ENCODE data around the gene PAX8. TPM values are rescaled to one million over a fixed set of nuclear protein-coding genes. Genes with fewer than 3 reads are reported as not detected.

Gene PAX8
- total RNA-seq, 2 experiments from 2014 or later: 2.5 to 3.2 TPM

DNA sequence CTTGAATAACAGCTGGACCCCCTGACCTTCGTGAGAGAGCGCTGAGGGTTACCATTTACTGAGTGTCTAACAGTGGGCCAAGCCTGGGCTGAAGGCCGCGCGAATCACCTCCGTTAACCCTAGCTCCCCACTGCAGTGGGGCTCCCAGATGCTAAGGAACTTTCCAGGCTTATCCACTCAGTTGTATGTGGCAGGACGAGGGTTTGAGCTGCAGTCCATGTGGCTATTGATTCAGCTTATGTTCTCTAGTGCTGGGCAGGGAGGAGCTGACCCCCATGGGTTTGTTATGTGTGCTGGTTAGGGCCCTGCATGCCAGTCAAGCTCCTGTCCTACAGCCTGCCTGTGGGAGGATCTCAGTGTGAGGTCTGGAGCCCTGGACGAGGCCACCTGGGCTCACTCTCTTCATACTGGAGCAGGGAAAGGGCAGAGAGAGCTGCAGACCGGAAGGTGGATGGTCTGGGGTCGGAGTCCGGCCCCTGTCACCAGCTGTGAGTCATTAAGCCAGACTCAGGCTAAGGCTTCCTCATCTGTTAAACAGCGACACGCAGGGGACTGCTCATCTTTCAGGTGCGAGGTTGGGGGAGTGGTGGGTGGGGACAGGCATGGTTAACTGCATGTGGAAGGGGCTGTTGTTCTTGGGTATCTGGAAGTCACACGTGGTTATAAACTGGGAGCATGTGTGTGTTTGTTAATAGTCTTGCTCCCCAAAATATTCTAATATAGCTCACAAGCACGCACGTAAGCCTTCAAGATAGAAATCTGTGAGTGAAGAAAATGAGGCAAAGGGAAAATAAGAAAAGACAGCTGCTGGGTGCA is 98.4 kb downstream of the PAX8 start:
- peak; percentile 26 for DNase-seq
- no peaks in the 10 kb centered on the region for H3K9me3 Mint-ChIP-seq
- H3K27me3 Mint-ChIP-seq: no peaks in the 10 kb centered on the region
- ATAC-seq (ENCODE audit: low read depth): no peak
- POLR2A ChIA-PET: interaction anchor here (0.6 to 3.0 kb wide), 7 partner anchors 16 to 92 kb away, joined by 3 to 21 read pairs (median 3); no protein-coding TSS in a partner anchor
- peaks cover 73% of the 10 kb centered on the region for H3K4me1 Mint-ChIP-seq
- peak overlapping the region; percentile 95 for H3K4me3 Mint-ChIP-seq
- H3K27ac Mint-ChIP-seq: peak overlapping the region; percentile 85
- H3K36me3 Mint-ChIP-seq: peaks cover 65% of the 10 kb centered on the region

DNA sequence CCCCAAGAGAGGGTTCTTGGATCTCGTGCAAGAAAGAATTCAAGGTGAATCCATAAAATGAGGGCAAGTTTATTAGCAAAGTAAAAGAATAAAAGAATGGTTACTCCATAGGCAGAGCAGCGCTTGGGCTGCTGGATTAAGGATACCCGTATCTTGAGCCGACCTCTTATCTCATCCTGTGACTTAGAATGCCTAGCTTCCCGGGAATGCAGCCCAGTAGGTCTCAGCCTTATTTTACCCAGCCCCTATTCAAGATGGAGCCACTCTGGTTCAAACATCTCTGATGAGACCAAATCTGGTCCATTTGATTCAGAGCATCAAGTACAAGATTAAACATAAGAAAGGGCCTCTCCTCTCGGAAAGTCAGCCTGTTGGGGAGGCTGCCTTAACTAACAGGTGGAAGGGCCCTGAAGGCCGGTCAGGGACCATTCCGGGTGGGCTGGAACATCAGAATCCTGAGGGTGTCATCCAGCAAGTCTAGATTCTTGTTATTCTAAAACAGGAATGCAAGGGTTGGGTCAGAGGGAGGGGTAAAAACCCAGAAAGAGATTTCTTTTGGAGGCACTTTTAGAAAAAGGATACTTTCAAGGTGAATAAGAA is 99.2 kb downstream of the PAX8 start:
- ATAC-seq (ENCODE audit: low read depth) (no peak), DNase-seq (no peak)
- Mint-ChIP-seq H3K4me1 (peaks cover 71% of the 10 kb centered on the region), H3K4me3 (peak overlapping the region; percentile 95), H3K9me3 (no peaks in the 10 kb centered on the region), H3K27me3 (no peaks in the 10 kb centered on the region), H3K36me3 (peaks cover 65% of the 10 kb centered on the region), H3K27ac (peak overlapping the region; percentile 92)
- POLR2A ChIA-PET: interaction anchor here (1.2 to 3.0 kb wide), 5 partner anchors 19 to 42 kb away, joined by 3 to 21 read pairs (median 15); no protein-coding TSS in a partner anchor

DNA sequence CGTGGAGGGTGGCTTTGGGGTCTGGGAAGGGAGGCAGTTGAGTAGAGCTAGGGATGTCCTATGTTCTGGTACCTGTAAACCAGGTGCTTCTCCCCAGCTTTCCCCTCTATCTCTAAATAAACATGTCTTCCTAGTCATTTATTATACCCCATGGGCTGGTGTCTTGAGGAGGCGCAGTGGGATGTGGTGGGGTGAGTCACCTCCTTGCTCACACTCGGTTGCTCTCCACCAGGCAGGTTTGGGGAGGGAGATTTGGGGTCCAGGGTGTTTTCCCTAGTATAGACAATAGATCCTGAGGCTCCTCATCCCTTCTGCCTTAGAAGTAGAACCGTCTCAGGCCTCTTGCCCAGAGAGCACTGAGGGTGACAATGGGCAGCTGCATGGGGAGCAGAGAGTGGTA is 99.8 kb downstream of the PAX8 start:
- Mint-ChIP-seq H3K36me3 (peaks cover 63% of the 10 kb centered on the region), H3K4me1 (peaks cover 70% of the 10 kb centered on the region), H3K4me3 (peak overlapping the region; percentile 95), H3K27me3 (no peaks in the 10 kb centered on the region), H3K9me3 (no peaks in the 10 kb centered on the region), H3K27ac (peak overlapping the region; percentile 92)
- POLR2A ChIA-PET: interaction anchor here (1.2 to 3.0 kb wide), 2 partner anchors 20 to 22 kb away, joined by 4 to 21 read pairs; no protein-coding TSS in a partner anchor
- ATAC-seq (ENCODE audit: low read depth) (no peak), DNase-seq (no peak)

DNA sequence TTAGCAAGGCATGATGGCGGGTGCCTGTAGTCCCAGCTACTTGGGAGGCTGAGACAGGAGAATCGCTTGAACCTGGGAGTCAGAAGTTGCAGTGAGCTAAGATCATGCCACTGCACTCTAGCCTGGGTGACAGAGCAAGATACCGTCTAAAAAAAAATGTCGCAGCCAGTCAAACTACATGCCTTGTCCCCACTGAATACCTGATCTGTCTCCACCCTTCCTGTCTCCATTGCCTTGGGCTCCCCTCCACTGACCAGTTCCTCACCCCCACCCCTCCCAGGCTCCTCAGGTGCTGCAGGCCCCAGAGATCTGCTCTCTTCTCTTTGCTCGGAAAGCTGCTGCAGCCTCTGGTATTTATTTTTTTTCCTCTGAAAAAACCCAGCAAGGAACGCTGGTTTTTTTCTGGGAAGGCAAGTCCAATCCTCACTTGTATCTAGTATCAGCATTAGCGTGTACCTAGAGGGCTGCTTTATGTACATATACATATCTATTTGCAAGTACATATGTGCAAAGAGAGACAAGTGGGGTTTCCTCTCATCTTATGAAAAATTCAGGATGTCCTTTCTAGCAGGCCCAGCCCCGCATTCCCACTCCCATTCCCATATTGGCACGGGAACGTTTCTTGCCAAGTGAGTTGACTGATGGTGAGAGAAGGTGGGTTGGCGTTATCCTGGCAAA is 100.5 kb downstream of the PAX8 start:
- Mint-ChIP-seq H3K36me3 (peaks cover 60% of the 10 kb centered on the region), H3K9me3 (no peaks in the 10 kb centered on the region), H3K4me3 (peak overlapping the region; percentile 95), H3K4me1 (peaks cover 71% of the 10 kb centered on the region), H3K27ac (peak overlapping the region; percentile 92), H3K27me3 (no peaks in the 10 kb centered on the region)
- no peak for DNase-seq
- ATAC-seq (ENCODE audit: low read depth): no peak
- POLR2A ChIA-PET: interaction anchor here (0.6 to 5.4 kb wide), 3 partner anchors 14 to 21 kb away, joined by 3 to 59 read pairs (median 4); no protein-coding TSS in a partner anchor

DNA sequence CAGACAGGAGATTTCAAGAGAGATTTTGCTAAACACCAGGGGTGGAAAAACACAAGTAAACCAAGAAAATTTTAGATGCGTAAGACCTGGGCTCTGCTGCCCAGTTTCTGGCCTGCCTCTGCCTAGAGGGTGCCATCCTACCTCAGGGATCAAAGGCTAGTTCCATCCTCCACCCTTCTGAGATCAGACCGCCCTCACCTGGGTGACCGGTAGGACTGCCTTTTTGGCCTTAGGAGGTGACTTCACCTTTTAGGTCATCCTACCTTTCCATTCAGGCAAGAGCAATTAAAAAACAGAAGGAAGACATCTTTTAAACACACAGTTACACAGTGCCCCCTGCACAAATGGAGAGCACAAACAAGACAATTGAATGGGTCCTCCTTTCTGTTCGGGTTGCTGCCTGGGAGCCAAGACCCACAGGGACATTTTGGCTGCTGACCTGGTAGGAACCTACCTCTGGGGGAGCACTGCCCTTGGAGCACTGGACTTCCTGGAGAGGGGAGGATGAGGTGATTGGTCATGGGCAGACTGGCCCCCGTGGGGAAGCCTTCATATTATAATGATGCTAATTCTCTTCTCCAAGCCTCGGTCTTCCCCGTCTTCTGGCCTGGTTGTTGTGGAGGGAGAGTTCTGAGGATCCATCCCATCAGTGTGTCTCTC is 101.9 kb downstream of the PAX8 start:
- H3K9me3 Mint-ChIP-seq: no peaks in the 10 kb centered on the region
- H3K27ac Mint-ChIP-seq: peak overlapping the region; percentile 74
- H3K4me1 Mint-ChIP-seq: peaks cover 75% of the 10 kb centered on the region
- DNase-seq: no peak
- POLR2A ChIA-PET: interaction anchor here (0.6 to 6.1 kb wide), 7 partner anchors 13 to 43 kb away, joined by 4 to 85 read pairs (median 36); no protein-coding TSS in a partner anchor
- H3K36me3 Mint-ChIP-seq: peaks cover 61% of the 10 kb centered on the region
- H3K27me3 Mint-ChIP-seq: no peaks in the 10 kb centered on the region
- peak overlapping the region; percentile 95 for H3K4me3 Mint-ChIP-seq
- no peak for ATAC-seq (ENCODE audit: low read depth)

DNA sequence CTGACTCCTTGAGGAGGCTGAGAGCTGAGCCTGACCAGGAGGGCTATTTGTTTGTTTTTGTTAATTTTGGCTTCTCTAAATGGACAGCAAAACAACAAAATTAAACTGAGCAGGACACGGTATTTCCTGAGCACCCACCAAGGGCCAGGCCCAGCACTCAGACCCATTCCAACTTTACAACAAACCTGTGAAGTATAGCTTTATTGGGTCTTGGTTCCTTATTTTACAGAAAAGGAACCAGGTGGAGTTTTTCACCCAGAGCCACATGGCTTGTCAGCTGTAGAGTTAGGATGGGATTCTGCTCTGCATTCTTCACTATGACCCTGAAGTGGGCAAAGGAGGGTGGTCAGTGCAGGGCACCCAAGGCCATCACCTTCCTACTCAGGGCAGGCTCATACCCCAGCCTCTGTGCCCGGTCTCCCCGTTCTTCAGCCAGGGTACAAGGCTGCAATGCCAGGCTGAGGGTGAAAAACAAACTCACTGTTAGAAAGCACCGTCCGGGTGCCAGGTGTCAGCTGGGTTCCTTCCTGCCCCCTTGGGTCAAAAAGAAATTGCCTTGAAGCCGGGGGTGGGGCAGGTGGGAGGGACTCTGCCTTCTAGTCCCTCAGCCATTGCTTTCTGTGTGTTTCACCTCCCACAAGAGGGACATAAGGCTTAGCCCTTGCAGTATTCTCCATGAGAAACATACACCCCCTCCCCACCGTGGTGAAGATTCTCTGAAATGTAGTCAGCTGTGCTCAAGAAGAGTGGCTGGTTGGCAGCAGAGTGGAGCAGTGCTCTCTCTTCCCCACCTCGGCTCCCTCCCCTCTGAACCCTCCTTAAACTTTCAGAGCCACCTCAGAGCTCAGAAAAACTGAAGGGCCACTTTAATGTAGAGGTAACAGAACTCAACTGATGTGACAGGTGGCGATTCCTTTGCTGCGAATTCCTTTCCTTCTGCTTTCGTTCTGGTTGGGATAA is 102.7 kb downstream of the PAX8 start:
- no peak for DNase-seq

DNA sequence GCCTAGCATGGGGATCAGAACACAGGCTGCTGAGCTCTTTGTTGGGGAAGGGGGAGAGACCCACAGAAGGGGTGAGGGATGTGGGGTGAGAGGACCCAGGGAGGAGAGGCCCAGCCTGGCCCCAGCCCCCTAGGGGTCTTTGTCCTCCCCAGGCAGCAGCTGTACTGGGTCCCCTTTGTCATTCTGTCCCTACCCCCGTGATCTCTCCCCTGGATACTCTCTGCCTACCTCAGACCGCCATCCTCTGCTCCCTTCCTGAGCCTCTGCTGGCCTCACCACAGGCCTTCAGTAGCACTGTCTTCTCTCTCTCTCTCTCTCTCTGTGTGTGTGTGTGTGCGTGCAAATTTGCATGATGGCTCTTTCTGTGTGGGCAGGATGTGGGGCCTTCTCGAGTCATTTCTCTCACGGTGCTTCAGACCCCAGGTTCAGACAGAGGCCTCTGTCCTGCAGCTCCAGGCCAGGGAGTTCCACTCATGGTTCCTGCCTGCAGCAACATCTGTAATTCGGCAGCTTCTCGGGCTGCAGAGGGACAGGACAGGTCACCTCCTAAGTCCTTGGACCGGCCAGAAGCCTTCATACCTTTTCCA is 103.6 kb downstream of the PAX8 start:
- POLR2A ChIA-PET: interaction anchor here (0.6 to 6.1 kb wide), 18 partner anchors 8 to 529 kb away, joined by 3 to 85 read pairs (median 6); no protein-coding TSS in a partner anchor
- no peaks in the 10 kb centered on the region for H3K9me3 Mint-ChIP-seq
- ATAC-seq (ENCODE audit: low read depth): peak; percentile 60
- H3K4me1 Mint-ChIP-seq: peaks cover 64% of the 10 kb centered on the region
- DNase-seq: peak; percentile 73
- no peaks in the 10 kb centered on the region for H3K27me3 Mint-ChIP-seq
- peak overlapping the region; percentile 90 for H3K27ac Mint-ChIP-seq
- peak overlapping the region; percentile 95 for H3K4me3 Mint-ChIP-seq
- peaks cover 63% of the 10 kb centered on the region for H3K36me3 Mint-ChIP-seq

More for the DNA sequence above, 102.7 kb downstream of the PAX8 start:
- H3K36me3 Mint-ChIP-seq: peaks cover 66% of the 10 kb centered on the region
- ATAC-seq (ENCODE audit: low read depth): no peak
- peaks cover 73% of the 10 kb centered on the region for H3K4me1 Mint-ChIP-seq
- POLR2A ChIA-PET: interaction anchor here (0.6 to 6.1 kb wide), 15 partner anchors 8 to 191 kb away, joined by 3 to 85 read pairs (median 6); no protein-coding TSS in a partner anchor
- peak overlapping the region; percentile 90 for H3K27ac Mint-ChIP-seq
- peak overlapping the region; percentile 95 for H3K4me3 Mint-ChIP-seq
- H3K27me3 Mint-ChIP-seq: no peaks in the 10 kb centered on the region
- no peaks in the 10 kb centered on the region for H3K9me3 Mint-ChIP-seq

DNA sequence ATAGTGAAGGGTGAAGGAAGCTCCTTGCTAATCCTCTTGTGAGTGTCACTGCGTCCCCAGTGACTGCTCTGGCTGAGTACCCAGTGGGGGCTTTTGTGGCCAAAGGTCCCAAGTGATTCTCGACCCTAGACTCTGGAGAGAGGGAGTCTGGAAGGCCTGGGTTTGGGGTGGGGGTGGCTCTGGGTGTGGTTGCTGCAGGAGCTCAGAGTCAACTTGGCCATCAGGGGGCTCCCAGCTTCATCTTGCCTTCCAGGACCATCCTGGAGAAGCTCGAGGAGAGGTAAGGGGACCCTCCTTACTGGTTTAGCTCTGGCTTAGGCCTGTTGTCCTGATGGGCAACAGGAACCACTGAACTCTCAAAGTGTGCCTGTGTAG is 104.4 kb downstream of the PAX8 start:
- peaks cover 62% of the 10 kb centered on the region for H3K4me1 Mint-ChIP-seq
- H3K27ac Mint-ChIP-seq: peak overlapping the region; percentile 90
- H3K36me3 Mint-ChIP-seq: peaks cover 64% of the 10 kb centered on the region
- ATAC-seq (ENCODE audit: low read depth): no peak
- H3K9me3 Mint-ChIP-seq: no peaks in the 10 kb centered on the region
- H3K27me3 Mint-ChIP-seq: no peaks in the 10 kb centered on the region
- DNase-seq: no peak
- H3K4me3 Mint-ChIP-seq: peak overlapping the region; percentile 95
- POLR2A ChIA-PET: interaction anchor here (0.6 to 6.1 kb wide), 18 partner anchors 9 to 528 kb away, joined by 3 to 85 read pairs (median 7); no protein-coding TSS in a partner anchor

DNA sequence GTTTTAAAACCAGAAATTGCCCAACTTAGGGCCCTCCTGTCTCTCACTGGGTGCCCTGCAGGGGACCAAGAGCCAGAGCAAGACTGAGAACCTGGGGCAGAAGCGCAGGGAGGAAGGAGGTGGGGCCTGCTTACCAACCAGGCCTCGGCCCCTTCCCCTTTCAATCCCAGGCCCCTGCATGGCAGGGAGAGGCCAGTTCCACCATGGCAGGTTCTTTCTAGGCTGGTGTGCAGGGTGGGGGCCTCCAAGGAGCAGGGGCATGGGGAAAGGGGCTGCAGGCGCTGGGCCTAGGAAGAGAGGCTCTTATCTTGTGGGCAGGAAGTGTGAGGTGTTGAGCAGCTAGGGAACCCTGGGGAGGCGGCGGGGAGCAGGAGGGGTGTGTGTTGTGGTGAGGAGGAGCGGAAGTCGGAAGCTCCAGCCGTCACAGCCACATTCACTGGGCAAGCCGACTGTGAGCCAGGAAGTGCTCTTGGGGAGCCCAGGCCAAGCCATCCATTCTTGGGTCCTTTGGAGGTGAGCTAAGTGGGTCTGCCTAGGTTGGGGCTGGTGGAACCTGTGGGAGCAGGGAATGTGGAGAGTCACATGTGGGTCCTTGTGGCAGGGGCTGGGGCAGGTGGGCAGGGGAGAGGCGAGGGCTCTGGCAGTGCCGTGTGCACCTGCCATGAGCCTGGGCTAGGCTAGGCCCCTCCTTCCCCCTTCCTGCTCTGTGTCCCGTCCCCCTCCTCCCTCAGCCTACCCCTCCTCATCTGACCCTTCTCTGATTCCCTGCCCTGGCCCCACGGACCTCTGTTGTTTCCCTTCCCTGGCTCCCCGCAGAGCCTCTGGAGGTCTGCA is 105.0 kb downstream of the PAX8 start, which contains the start of gene PSD4:
Gene PSD4 (plus strand): TSS at position 430 of the 834 bp plus-strand sequence. CDS start 8,486 bp downstream, outside the sequence.
- peaks cover 62% of the 10 kb centered on the region for H3K4me1 Mint-ChIP-seq
- H3K27ac Mint-ChIP-seq: peak within 1 kb of the TSS; percentile 90
- peak within 1 kb of the TSS; percentile 95 for H3K4me3 Mint-ChIP-seq
- DNase-seq (peak; percentile 87), ATAC-seq (ENCODE audit: low read depth) (peak; percentile 70)
- POLR2A ChIA-PET: interaction anchor here (0.7 to 6.1 kb wide), 15 partner anchors 10 to 527 kb away, joined by 3 to 85 read pairs (median 7); no protein-coding TSS in a partner anchor
- peaks cover 61% of the 10 kb centered on the region for H3K36me3 Mint-ChIP-seq
- H3K27me3 Mint-ChIP-seq: no peaks in the 10 kb centered on the region
- no peaks in the 10 kb centered on the region for H3K9me3 Mint-ChIP-seq

DNA sequence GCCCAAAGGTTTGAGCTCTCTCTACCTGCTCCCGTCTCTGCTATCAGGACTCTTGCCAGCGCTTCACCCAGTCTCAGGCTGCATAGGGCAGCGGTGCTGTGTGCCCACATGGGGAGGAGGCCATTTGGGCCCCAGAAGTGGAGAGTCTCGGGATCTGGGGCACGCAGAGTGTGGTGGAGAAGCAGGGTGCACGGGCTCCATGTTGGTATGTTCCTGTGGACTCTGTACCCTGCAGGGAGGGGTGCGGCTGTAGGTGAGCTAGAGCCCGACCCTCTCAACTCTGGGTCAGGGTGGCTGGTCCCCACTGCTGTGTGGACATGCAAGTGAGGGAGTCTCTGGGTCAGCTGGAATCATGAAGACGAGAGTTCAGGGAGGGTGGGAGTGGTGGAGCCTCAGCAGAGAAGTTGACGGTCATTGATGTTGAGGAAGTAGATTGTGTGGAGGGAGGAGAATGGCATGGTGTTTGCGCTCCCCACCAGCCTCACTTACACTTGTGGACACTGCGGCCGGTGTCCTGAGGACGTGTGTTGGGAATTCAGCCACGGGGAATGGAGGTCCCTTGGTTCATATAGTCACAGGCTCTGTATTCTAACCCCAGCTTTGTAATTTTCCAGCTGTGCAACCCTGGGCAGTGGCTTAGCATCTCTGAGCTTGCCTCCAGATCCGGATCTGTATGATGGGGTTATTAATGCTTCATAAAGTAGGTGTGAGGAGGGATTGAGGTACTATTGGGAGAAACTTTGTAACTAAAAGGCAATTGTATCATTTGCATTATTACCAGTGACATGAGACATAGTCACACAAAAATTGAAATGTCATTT is 105.8 kb downstream of the PAX8 start:
- Mint-ChIP-seq H3K27ac (peak overlapping the region; percentile 90), H3K27me3 (no peaks in the 10 kb centered on the region), H3K4me1 (peaks cover 62% of the 10 kb centered on the region), H3K9me3 (no peaks in the 10 kb centered on the region), H3K36me3 (peaks cover 53% of the 10 kb centered on the region), H3K4me3 (peak overlapping the region; percentile 95)
- POLR2A ChIA-PET: interaction anchor here (0.9 to 6.1 kb wide), 8 partner anchors 9 to 39 kb away, joined by 3 to 85 read pairs (median 25); no protein-coding TSS in a partner anchor
- ATAC-seq (ENCODE audit: low read depth) (no peak), DNase-seq (no peak)

Measured in activated naive CD8-positive, alpha-beta T cell treated with anti-CD3 and anti-CD28 coated beads, Interleukin-2, amount 10 ng/mL, durations not matched to agents 7 days and 5 days (primary cell).